Measurements from ENCODE around the gene WNT5B. TPM values are rescaled to one million over a fixed set of nuclear protein-coding genes. Genes with fewer than 3 reads are reported as not detected.

WNT5B gene
- total RNA-seq, 1 donor from 2014 or later, result 88.7 TPM

GRCh38 chr12:1582709-1583050 lies 46.4 kb upstream of the WNT5B start:
- H3K27me3 Mint-ChIP-seq (ENCODE audit: unreplicated experiment), result no peaks in the 10 kb centered on the region
- DNase-seq (ENCODE audit: extremely low spot score, unreplicated experiment), result no peak
- no peak overlapping the region for H3K4me3 Mint-ChIP-seq (ENCODE audit: unreplicated experiment)
- no peaks in the 10 kb centered on the region for H3K36me3 Mint-ChIP-seq (ENCODE audit: unreplicated experiment)
- peak overlapping the region; percentile 75 for H3K27ac Mint-ChIP-seq (ENCODE audit: unreplicated experiment)
- H3K9me3 Mint-ChIP-seq (ENCODE audit: unreplicated experiment), result no peaks in the 10 kb centered on the region
- no peak for TF ChIP-seq CTCF (IDR thresholded peaks at IDR 0.05)
- H3K4me1 Mint-ChIP-seq (ENCODE audit: unreplicated experiment), result peaks cover 71% of the 10 kb centered on the region

GRCh38 chr12:1583421-1584078 lies 45.5 kb upstream of the WNT5B start:
- peak overlapping the region; percentile 52 for H3K4me3 Mint-ChIP-seq (ENCODE audit: unreplicated experiment)

GRCh38 chr12:1584326-1584725 lies 44.7 kb upstream of the WNT5B start:
- H3K4me3 Mint-ChIP-seq (ENCODE audit: unreplicated experiment), result no peak overlapping the region
- H3K4me1 Mint-ChIP-seq (ENCODE audit: unreplicated experiment), result peaks cover 73% of the 10 kb centered on the region
- no peak for DNase-seq (ENCODE audit: extremely low spot score, unreplicated experiment)
- no peaks in the 10 kb centered on the region for H3K36me3 Mint-ChIP-seq (ENCODE audit: unreplicated experiment)
- H3K27ac Mint-ChIP-seq (ENCODE audit: unreplicated experiment), result no peak overlapping the region
- H3K27me3 Mint-ChIP-seq (ENCODE audit: unreplicated experiment), result no peaks in the 10 kb centered on the region
- TF ChIP-seq CTCF (IDR thresholded peaks at IDR 0.05), result no peak
- H3K9me3 Mint-ChIP-seq (ENCODE audit: unreplicated experiment), result no peaks in the 10 kb centered on the region

More at GRCh38 chr12:1583421-1584078, 45.5 kb upstream of the WNT5B start:
- no peak for DNase-seq (ENCODE audit: extremely low spot score, unreplicated experiment)
- H3K4me1 Mint-ChIP-seq (ENCODE audit: unreplicated experiment), result peaks cover 76% of the 10 kb centered on the region
- peak overlapping the region; percentile 36 for H3K27ac Mint-ChIP-seq (ENCODE audit: unreplicated experiment)
- H3K9me3 Mint-ChIP-seq (ENCODE audit: unreplicated experiment), result no peaks in the 10 kb centered on the region
- no peaks in the 10 kb centered on the region for H3K36me3 Mint-ChIP-seq (ENCODE audit: unreplicated experiment)
- H3K27me3 Mint-ChIP-seq (ENCODE audit: unreplicated experiment), result no peaks in the 10 kb centered on the region
- TF ChIP-seq CTCF (IDR thresholded peaks at IDR 0.05), result peak; percentile 92

GRCh38 chr12:1587927-1588574 lies 41.0 kb upstream of the WNT5B start:
- no peak for DNase-seq (ENCODE audit: extremely low spot score, unreplicated experiment)
- H3K9me3 Mint-ChIP-seq (ENCODE audit: unreplicated experiment), result no peaks in the 10 kb centered on the region
- no peaks in the 10 kb centered on the region for H3K36me3 Mint-ChIP-seq (ENCODE audit: unreplicated experiment)
- peaks cover 74% of the 10 kb centered on the region for H3K4me1 Mint-ChIP-seq (ENCODE audit: unreplicated experiment)
- no peak overlapping the region for H3K4me3 Mint-ChIP-seq (ENCODE audit: unreplicated experiment)
- TF ChIP-seq CTCF (IDR thresholded peaks at IDR 0.05), result no peak
- H3K27me3 Mint-ChIP-seq (ENCODE audit: unreplicated experiment), result no peaks in the 10 kb centered on the region
- H3K27ac Mint-ChIP-seq (ENCODE audit: unreplicated experiment), result peak overlapping the region; percentile 69

GRCh38 chr12:1588575-1588947 lies 40.5 kb upstream of the WNT5B start:
- Mint-ChIP-seq H3K27me3 (ENCODE audit: unreplicated experiment) (no peaks in the 10 kb centered on the region), H3K27ac (ENCODE audit: unreplicated experiment) (peak overlapping the region; percentile 69), H3K36me3 (ENCODE audit: unreplicated experiment) (no peaks in the 10 kb centered on the region), H3K4me3 (ENCODE audit: unreplicated experiment) (no peak overlapping the region), H3K4me1 (ENCODE audit: unreplicated experiment) (peaks cover 72% of the 10 kb centered on the region), H3K9me3 (ENCODE audit: unreplicated experiment) (no peaks in the 10 kb centered on the region)
- DNase-seq (ENCODE audit: extremely low spot score, unreplicated experiment), result no peak
- no peak for TF ChIP-seq CTCF (IDR thresholded peaks at IDR 0.05)

All from osteocyte (in vitro differentiated cells).